ENCODE measurements around the gene ANK3.
"Not testable (repeated sequence)": the region's sequence is repeated elsewhere in the genome, so short reads cannot be mapped to it uniquely, and the experiment has no call there.

Gene ANK3

GRCh38 chr10:60311821-60312220, 77.9 kb downstream of the ANK3 start:
- in situ Hi-C loops (cut with MboI; ENCODE audit: low sequenced_read_pairs): no loop called here

- in situ Hi-C loops (cut with MboI; ENCODE audit: low sequenced_read_pairs): no loop called here
Measured at GRCh38 chr10:60310740-60311139, 78.9 kb downstream of the ANK3 start.

GRCh38 chr10:60309891-60310290, 79.8 kb downstream of the ANK3 start:
- in situ Hi-C loops (cut with MboI; ENCODE audit: low sequenced_read_pairs): no loop called here

- in situ Hi-C loops (cut with MboI; ENCODE audit: low sequenced_read_pairs): no loop called here
Measured at GRCh38 chr10:60309371-60309770, 80.3 kb downstream of the ANK3 start.

GRCh38 chr10:60305380-60305892, 84.2 kb downstream of the ANK3 start:
- in situ Hi-C loops (cut with MboI; ENCODE audit: low sequenced_read_pairs): no loop called here

- in situ Hi-C loops (cut with MboI; ENCODE audit: low sequenced_read_pairs): no loop called here
Measured at GRCh38 chr10:60304829-60305379, 84.8 kb downstream of the ANK3 start.

GRCh38 chr10:60303778-60304177, 85.9 kb downstream of the ANK3 start:
- in situ Hi-C loops (cut with MboI; ENCODE audit: low sequenced_read_pairs): no loop called here

GRCh38 chr10:60299961-60300883, 89.5 kb downstream of the ANK3 start:
- in situ Hi-C loops (cut with MboI; ENCODE audit: low sequenced_read_pairs): no loop called here

GRCh38 chr10:60299390-60299778, 90.3 kb downstream of the ANK3 start:
- in situ Hi-C loops (cut with MboI; ENCODE audit: low sequenced_read_pairs): no loop called here

GRCh38 chr10:60298408-60299389, 91.0 kb downstream of the ANK3 start:
- in situ Hi-C loops (cut with MboI; ENCODE audit: low sequenced_read_pairs): no loop called here

- in situ Hi-C loops (cut with MboI; ENCODE audit: low sequenced_read_pairs): no loop called here
Measured at GRCh38 chr10:60296073-60296472, 93.6 kb downstream of the ANK3 start.

GRCh38 chr10:60295028-60295937, 94.4 kb downstream of the ANK3 start:
- in situ Hi-C loops (cut with MboI; ENCODE audit: low sequenced_read_pairs): no loop called here

- in situ Hi-C loops (cut with MboI; ENCODE audit: low sequenced_read_pairs): no loop called here
Measured at GRCh38 chr10:60293581-60294175, 96.0 kb downstream of the ANK3 start.

- in situ Hi-C loops (cut with MboI; ENCODE audit: low sequenced_read_pairs): no loop called here
Measured at GRCh38 chr10:60292998-60293397, 96.7 kb downstream of the ANK3 start.

GRCh38 chr10:60292536-60292935, 97.1 kb downstream of the ANK3 start:
- in situ Hi-C loops (cut with MboI; ENCODE audit: low sequenced_read_pairs): not testable (repeated sequence)

GRCh38 chr10:60291344-60291930, 98.2 kb downstream of the ANK3 start:
- in situ Hi-C loops (cut with MboI; ENCODE audit: low sequenced_read_pairs): no loop called here

GRCh38 chr10:60290558-60290957, 99.1 kb downstream of the ANK3 start:
- in situ Hi-C loops (cut with MboI; ENCODE audit: low sequenced_read_pairs): no loop called here

GRCh38 chr10:60289800-60290199, 99.9 kb downstream of the ANK3 start:
- in situ Hi-C loops (cut with MboI; ENCODE audit: low sequenced_read_pairs): no loop called here

GRCh38 chr10:60288256-60288655, 101.4 kb downstream of the ANK3 start:
- in situ Hi-C loops (cut with MboI; ENCODE audit: low sequenced_read_pairs): no loop called here

All from HL-60/S4 treated with retinoic acid at 250 ng/mL for 4 days and 3 days (cell line).